ENCODE results near the gene SNX8. TPM values are rescaled to one million over a fixed set of nuclear protein-coding genes. Genes with fewer than 3 reads are reported as not detected.
A peak's percentile ranks its signal among the peaks of the same experiment; 100 is the strongest.

SNX8 gene
- total and polyA plus RNA-seq, 2 of the 13 experiments (the other 11 are each of a cell fraction or from before 2014, with no cell fraction given) = 20.6 to 45.2 TPM

DNA sequence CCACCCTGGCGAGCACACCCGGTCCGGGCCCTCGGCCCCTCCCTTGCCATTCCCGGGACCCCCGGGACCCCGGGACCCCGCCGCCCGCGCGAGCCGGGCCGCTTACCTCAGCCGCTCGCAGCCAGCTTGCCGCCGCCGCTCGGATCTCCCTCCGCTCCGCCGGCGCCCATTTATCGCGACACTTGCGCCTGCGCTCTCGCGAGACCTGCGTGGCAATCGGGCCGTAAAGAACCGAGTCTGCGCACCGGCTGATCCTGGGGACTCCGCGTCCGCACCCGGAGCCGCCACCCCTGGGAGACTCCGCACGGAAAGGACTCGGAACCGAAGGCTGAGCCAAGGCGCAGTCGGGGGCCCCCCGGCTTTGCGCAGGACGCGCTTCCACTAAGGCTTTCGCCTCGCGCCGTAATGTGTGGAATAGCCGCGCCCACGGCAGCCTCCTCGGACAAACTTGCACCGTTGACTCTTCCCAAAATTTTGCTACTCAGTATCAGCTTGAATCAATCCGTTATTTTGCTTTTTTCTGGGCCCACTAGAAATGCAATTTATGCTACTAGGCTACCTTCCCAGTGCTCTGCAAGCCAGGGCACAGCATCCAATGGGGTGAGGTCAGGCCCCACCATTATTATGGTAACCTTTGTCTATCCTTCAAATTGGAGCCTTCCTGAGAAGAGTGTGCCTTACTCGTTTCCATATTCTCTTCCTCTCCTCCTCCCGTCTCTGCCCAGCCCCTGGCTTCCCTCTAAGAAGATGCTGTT lies 81.3 kb downstream of the SNX8 start, which contains the start of gene MAD1L1 (continued):
- TF ChIP-seq, protein P1, sequence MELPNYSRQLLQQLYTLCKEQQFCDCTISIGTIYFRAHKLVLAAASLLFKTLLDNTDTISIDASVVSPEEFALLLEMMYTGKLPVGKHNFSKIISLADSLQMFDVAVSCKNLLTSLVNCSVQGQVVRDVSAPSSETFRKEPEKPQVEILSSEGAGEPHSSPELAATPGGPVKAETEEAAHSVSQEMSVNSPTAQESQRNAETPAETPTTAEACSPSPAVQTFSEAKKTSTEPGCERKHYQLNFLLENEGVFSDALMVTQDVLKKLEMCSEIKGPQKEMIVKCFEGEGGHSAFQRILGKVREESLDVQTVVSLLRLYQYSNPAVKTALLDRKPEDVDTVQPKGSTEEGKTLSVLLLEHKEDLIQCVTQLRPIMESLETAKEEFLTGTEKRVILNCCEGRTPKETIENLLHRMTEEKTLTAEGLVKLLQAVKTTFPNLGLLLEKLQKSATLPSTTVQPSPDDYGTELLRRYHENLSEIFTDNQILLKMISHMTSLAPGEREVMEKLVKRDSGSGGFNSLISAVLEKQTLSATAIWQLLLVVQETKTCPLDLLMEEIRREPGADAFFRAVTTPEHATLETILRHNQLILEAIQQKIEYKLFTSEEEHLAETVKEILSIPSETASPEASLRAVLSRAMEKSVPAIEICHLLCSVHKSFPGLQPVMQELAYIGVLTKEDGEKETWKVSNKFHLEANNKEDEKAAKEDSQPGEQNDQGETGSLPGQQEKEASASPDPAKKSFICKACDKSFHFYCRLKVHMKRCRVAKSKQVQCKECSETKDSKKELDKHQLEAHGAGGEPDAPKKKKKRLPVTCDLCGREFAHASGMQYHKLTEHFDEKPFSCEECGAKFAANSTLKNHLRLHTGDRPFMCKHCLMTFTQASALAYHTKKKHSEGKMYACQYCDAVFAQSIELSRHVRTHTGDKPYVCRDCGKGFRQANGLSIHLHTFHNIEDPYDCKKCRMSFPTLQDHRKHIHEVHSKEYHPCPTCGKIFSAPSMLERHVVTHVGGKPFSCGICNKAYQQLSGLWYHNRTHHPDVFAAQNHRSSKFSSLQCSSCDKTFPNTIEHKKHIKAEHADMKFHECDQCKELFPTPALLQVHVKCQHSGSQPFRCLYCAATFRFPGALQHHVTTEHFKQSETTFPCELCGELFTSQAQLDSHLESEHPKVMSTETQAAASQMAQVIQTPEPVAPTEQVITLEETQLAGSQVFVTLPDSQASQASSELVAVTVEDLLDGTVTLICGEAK (IDR thresholded peaks at IDR 0.05) = no peak
- TF ChIP-seq, protein P1 (CRISPR knock-in tag; IDR thresholded peaks at IDR 0.05) = no peak; the same call in 1 of the 2 replicates
- TF ChIP-seq ZNF343 (CRISPR knock-in tag; IDR thresholded peaks at IDR 0.05) (peak; percentile 64; the same call in 1 of the 2 replicates), HNRNPH1 (optimal IDR thresholded peaks at IDR 0.05; ENCODE audit: low read depth, low read length) (no peak), RXRA (CRISPR knock-in tag; IDR thresholded peaks at IDR 0.05) (peak; percentile 51; the same call in 1 of the 2 replicates), ZNF274 (CRISPR knock-in tag; IDR thresholded peaks at IDR 0.05) (no peak), CERS6 (CRISPR knock-in tag; IDR thresholded peaks at IDR 0.05) (no peak), DNMT1 (CRISPR knock-in tag; IDR thresholded peaks at IDR 0.05) (no peak), MED8 (CRISPR knock-in tag; IDR thresholded peaks at IDR 0.05; ENCODE audit: insufficient replicate concordance) (peak; percentile 77), ZFP36L1 (CRISPR knock-in tag; IDR thresholded peaks at IDR 0.05) (no peak), ZNF10 (CRISPR knock-in tag; IDR thresholded peaks at IDR 0.05; ENCODE audit: borderline replicate concordance, low read depth) (no peak), ZNF768 (CRISPR knock-in tag; IDR thresholded peaks at IDR 0.05) (peak; percentile 61; the same call in 1 of the 2 replicates), SRF (IDR thresholded peaks at IDR 0.05; ENCODE audit: low read depth, low read length) (0 out of 2 replicates have a peak, but pooled peaks have one; percentile 25), ZNF382 (CRISPR knock-in tag; IDR thresholded peaks at IDR 0.05; ENCODE audit: borderline replicate concordance) (no peak), SATB2 (CRISPR knock-in tag; IDR thresholded peaks at IDR 0.05) (no peak)
- TF ChIP-seq, protein P2, sequence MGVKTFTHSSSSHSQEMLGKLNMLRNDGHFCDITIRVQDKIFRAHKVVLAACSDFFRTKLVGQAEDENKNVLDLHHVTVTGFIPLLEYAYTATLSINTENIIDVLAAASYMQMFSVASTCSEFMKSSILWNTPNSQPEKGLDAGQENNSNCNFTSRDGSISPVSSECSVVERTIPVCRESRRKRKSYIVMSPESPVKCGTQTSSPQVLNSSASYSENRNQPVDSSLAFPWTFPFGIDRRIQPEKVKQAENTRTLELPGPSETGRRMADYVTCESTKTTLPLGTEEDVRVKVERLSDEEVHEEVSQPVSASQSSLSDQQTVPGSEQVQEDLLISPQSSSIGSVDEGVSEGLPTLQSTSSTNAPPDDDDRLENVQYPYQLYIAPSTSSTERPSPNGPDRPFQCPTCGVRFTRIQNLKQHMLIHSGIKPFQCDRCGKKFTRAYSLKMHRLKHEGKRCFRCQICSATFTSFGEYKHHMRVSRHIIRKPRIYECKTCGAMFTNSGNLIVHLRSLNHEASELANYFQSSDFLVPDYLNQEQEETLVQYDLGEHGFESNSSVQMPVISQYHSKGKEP (CRISPR knock-in tag; IDR thresholded peaks at IDR 0.05) = peak; percentile 35; the same call in 1 of the 2 replicates

Data from HepG2 (cell line).